Epidermal melanocyte (primary cell): ENCODE measurements around the gene TJAP1.
"Not testable (repeated sequence)": the region's sequence is repeated elsewhere in the genome, so short reads cannot be mapped to it uniquely, and the experiment has no call there.

Source experiments
- DNase-seq: peaks from one replicate; pipeline ENCODE4 v3.0.0; 2011; ENCODE audit warnings: low spot score; ENCODE audit not compliant: insufficient read length

TJAP1 gene

GRCh38 chr6:43452896-43453295 lies 24.5 kb upstream of the TJAP1 start:
- no peak for DNase-seq

GRCh38 chr6:43453831-43454230 lies 23.5 kb upstream of the TJAP1 start:
- no peak for DNase-seq

- no peak for DNase-seq
Observed at GRCh38 chr6:43454290-43454695, 23.1 kb upstream of the TJAP1 start.

DNA sequence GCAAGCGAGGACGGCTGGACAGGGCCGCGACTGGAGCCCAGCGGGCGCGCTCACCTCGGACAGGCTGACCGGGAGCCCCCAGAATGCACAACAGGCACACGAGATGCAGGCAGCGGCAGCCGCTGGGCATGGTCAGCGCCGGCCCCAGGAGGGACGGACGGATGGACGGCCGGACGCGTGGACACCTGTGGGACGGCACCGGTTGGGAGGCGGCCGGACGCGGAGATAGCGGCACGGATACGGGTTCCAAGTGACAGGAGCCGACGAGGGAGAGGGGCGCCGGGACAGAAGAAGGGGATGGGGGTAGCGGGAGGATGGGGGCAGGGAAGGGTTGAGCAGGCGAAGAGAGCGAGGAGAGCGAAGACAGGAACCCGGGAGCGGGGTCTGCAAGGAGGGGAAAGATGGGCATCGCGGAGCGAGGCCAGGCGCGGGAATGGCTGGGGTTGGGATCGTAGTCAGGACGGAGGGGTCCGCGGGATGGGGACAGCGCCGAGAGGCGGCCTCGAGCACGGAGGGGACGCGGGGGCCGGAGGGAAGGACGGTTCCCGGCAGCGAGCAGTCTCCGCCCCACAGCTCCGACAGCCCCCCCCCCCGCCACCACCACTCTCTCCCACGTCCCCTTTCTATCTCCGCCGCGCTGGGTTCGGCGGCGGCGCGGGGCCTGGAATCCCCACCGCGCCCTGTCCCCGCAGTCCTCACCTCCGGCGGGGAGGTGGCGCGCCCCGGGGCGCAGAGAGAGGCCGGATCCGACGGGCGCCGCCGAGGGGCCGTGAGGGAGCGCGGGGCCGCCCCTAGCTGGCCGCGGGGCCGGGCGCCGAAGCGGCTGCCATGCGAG lies 22.5 kb upstream of the TJAP1 start:
- peak; percentile 74 for DNase-seq

DNA sequence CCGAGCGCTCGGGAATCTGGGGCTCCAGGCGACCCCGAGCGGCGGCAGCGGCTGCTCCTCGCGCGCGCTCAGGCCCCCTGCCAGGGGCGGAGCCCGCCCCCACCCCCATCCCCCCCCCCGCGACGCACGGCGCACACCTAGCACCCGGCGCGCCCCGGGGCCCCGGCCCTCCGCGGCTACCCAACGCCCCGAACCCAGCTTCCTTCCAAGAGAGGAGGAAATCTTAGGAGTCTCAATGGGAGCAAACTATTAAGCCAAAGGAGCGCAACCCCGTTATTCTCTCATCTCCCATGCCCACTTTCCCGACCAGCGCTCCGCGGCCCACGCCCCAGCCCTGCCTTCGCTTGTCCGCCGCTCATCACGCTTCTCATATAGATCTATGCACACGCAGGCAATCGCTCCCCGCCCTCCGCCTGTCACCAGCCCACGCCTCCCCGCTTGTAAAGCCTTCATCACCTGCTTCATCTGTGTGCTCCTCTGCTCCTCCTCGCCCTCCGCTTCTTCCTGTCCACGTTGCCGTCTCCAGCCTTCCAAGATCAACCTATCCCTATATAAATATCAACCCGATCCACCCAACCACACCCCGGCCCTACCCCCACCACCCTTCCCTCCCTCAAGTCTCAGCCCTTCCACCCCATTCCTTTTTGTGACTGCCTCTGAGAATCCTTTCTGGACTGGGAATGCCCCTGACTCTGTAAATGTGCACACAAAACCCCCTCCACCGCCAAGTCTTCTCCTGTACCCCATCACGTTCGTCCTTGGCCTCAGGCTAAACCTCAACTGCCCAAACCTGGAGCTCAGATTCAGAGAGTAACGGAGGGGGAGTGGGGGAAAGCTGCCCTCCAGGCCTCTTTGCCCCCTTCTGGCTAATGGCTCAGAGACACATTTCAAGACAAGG lies 21.6 kb upstream of the TJAP1 start, which contains the start of gene DLK2:
Gene DLK2 (minus strand): TSS at position 18 of the 898 bp plus-strand sequence. CDS start 723 bp downstream, outside the sequence.
- peak; percentile 28 for DNase-seq

- DNase-seq = no peak
Observed at GRCh38 chr6:43457643-43458042, 19.7 kb upstream of the TJAP1 start.

DNA sequence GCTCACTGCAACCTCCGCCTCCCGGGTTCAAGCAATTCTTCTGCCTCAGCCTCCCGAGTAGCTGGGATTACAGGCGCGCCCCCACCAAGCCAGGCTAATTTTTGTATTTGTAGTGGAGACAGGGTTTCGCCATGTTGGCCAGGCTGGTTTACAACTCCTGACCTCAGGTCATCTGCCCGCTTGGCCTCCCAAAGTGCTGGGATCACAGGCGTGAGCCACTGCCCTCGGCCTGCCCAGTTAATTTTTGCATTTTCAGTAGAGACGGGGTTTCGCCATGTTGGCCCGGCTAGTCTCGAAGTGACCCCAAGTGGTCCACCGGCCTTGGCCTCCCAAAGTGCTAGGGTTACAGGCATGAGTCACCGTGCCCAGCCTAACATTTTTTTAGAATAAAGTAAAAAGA lies 19.2 kb upstream of the TJAP1 start:
- not testable (repeated sequence) for DNase-seq

DNA sequence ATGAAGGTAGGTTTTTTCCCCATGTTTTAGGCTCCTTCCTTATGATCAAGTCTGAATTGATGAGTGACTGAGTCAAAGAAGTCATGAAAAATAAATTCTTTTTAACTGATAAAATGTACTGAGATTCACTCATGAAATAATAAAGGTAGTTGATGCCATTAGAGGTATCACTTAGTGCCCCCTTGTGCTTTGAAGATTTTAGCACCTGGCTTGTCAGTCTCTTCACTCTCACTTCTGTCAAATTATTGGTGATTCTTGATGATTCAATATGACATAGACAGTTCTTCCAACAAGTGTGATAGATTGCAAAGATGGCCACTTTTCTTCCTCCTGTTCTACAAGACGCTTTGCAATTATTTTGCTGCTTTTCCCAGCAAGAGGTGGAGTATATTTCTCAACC lies 17.8 kb upstream of the TJAP1 start:
- no peak for DNase-seq

DNA sequence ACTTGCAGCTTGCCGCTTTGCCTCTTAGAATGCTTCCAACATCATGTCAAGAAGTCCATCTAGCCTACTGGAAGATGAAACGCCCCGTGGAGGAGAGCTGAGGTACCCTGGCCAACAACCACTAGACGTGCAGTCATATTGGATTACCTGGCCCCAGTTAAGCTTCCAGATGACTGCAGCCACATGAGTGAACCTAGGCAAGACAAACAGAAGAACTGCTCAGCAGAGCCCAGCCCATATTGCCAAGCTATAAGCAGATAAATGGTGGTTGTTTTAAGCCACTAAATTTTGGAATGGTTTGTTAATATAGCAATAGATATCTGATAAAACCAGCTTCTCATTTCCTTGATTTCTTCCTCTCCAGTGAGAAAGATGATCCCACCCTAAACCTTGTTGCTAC lies 17.3 kb upstream of the TJAP1 start:
- no peak for DNase-seq

DNA sequence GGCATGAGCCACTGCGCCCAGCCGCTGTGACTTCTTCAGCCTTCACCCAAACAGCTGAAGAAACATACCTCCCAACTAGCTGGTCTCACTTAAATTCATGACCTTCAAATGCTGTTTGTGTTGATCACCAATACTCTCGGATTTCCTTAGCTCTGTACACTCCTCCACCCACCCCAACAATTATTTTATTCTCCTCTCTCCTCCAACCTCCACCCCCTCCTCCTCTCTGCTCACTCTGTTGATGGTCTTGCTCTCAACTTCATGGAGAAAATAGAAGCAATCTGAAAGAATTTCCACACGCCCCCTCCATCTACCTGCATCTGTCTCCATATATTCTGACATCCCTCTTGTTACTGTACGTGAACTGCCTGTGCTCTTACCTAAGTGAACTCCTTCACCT lies 15.4 kb upstream of the TJAP1 start:
- DNase-seq = no peak

GRCh38 chr6:43464337-43464736 lies 13.0 kb upstream of the TJAP1 start:
- no peak for DNase-seq

GRCh38 chr6:43465948-43466347 lies 11.4 kb upstream of the TJAP1 start:
- no peak for DNase-seq

DNA sequence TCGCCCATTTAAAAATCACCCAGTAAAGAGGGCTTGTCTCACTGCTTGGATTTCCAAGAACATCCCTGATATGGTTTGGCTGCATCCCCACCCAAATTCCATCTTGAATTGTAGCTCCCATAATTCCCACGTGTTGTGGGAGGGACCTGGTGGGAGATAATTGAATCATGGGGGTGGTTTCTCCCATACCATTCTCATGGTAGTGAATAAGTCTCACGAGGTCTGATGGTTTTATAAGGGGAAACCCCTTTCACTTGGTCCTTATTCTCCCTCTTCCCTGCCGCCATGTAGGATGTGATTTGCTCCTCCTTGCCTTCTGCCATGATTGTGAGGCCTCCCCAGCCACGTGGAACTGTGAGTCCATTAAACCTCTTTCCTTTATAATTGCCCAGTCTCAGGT lies 10.1 kb upstream of the TJAP1 start:
- not testable (repeated sequence) for DNase-seq

DNA sequence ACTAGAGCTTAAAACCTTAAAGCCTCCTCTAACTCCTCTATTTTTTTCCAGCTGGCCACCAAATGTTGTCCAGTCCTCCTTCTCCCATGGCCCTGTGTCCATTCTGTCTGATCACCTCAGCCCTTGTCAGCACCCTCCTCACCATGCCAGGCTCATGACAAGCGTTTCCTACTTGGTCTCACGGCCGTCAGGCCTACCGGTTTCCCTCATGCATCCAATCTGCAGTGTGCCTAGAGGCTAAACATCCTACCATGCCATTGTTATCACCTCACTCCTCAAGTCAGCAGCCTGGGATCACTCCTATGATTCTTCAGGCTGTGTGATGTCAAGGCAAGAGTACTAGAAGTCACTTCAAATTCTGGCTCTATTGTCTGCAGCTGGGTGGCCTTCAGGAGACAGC lies 9.6 kb upstream of the TJAP1 start:
- DNase-seq = no peak

DNA sequence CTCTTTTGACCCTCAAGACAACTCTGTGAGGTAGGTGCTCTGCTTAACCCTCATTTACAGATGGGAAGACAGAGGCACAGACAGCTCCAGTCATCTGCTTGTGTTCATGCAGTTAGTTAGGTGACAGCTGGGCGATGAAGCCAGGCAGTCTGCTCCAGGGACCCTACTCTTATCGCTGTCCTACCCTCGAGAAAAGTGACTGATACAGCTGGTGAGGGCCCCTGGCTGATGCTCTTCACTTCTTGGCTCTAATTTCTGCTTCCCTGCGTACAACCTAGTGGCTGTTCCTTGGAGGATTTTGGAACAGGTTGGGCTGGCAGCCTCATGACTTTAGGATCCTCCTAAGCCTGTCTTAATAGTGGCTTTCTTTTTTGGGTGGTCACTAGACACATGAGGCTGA lies 9.1 kb upstream of the TJAP1 start:
- DNase-seq = no peak

DNA sequence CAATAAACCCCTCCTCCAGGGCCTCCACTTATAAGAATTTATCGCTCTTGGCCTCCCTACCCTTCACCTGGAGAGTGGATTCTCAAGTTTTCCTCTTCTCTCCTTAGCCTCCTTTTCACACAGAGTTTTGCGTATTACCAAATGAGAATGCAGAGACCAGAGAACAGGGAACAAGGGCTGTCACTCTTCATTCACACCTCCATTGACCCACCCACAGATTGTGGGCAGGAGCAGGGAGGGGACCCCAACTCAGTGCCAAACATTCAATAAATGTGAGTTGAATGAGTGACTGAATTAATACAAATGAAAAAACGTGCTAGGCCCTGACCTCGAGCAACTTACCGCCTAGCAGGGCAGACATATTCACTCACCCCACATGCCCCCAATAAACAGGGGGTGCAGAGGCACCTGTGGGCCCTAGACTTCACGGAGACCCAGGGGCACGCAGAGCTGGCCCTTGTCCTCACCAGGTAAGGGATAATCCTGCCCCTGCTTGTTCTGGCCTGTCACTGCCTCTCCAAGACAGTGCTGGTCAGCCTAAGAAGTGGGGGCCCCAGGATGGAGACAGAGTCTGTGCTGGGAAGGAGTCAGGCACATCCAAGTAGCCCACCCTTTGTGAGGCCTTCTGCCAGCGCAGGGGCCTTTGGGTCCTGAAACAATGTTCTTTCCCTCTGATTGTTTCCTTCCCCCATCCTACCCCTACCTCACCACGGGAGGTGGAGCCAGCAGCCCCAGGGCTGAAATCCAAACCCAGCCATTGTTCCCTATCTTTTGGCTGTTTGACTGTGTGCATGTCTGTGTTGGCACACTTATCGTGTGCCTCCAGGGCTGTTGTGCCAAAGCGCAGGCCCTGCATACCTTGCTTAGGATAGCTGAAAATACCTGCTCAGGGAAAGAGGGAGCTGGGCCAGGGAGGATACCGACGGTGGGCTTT lies 8.4 kb upstream of the TJAP1 start:
- DNase-seq = no peak

- no peak for DNase-seq
Observed at GRCh38 chr6:43469947-43470346, 7.4 kb upstream of the TJAP1 start.

- DNase-seq = no peak
Observed at GRCh38 chr6:43471399-43471798, 6.0 kb upstream of the TJAP1 start.

DNA sequence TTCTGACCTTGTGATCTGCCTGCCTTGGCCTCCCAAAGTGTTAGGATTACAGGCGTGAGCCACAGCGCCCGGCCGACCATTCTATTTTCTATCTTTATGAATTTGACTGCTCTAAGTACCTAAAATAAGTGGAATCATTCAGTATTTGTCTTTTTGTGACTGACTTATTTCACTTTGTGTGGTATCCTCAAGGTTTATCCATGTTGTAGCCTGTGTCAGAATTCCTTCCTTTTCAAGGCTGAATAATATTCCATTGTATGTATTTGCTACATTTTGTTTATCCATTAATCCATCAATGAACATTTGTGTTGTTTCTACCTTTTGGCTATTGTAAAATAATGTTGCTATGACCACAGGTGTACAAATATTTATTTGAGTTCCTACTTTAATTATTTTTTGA lies 4.9 kb upstream of the TJAP1 start:
- DNase-seq = no peak

- DNase-seq = no peak
Observed at GRCh38 chr6:43475516-43475915, 1.9 kb upstream of the TJAP1 start.

- no peak for DNase-seq
Observed at GRCh38 chr6:43476746-43477145, 624 bp upstream of the TJAP1 start.
